NCI-H345 treated with DMSO at 0.1 percent for 48 hours (cell line): ENCODE data around the gene RTN4R.

Experiments used
- DNase-seq: peaks from one replicate; lab custom pipeline; 2025; ENCODE audit not compliant: unreplicated experiment; lab: John Stamatoyannopoulos, UW

RTN4R gene

GRCh38 chr22:20243537-20244249, 24.4 kb downstream of the RTN4R start:
- peak; percentile 62 for DNase-seq

- no peak for DNase-seq
Observed at GRCh38 chr22:20243176-20243536, 25.0 kb downstream of the RTN4R start.

- no peak for DNase-seq
Observed at GRCh38 chr22:20242393-20243175, 25.5 kb downstream of the RTN4R start.

- DNase-seq, result no peak
Observed at GRCh38 chr22:20241579-20242392, 26.3 kb downstream of the RTN4R start.

- DNase-seq, result no peak
Observed at GRCh38 chr22:20240900-20241299, 27.2 kb downstream of the RTN4R start.

- no peak for DNase-seq
Observed at GRCh38 chr22:20240447-20240764, 27.7 kb downstream of the RTN4R start.

GRCh38 chr22:20239676-20240446, 28.3 kb downstream of the RTN4R start:
- DNase-seq, result no peak

- DNase-seq, result no peak
Observed at GRCh38 chr22:20238901-20239675, 29.0 kb downstream of the RTN4R start.

- DNase-seq, result peak; percentile 23
Observed at GRCh38 chr22:20238536-20238900, 29.6 kb downstream of the RTN4R start.

- no peak for DNase-seq
Observed at GRCh38 chr22:20237480-20238440, 30.4 kb downstream of the RTN4R start.

GRCh38 chr22:20236052-20236717, 31.9 kb downstream of the RTN4R start:
- no peak for DNase-seq

- no peak for DNase-seq
Observed at GRCh38 chr22:20235389-20235991, 32.6 kb downstream of the RTN4R start.

GRCh38 chr22:20234760-20235388, 33.2 kb downstream of the RTN4R start:
- no peak for DNase-seq

- DNase-seq, result no peak
Observed at GRCh38 chr22:20234314-20234682, 33.8 kb downstream of the RTN4R start.

GRCh38 chr22:20233351-20234313, 34.5 kb downstream of the RTN4R start:
- no peak for DNase-seq

GRCh38 chr22:20232781-20233180, 35.3 kb downstream of the RTN4R start:
- DNase-seq, result no peak

- DNase-seq, result no peak
Observed at GRCh38 chr22:20232237-20232598, 35.9 kb downstream of the RTN4R start.
